K562 (cell line): Measurements from ENCODE around the gene TARS1. TPM values are rescaled to one million over a fixed set of nuclear protein-coding genes. Genes with fewer than 3 reads are reported as not detected.

Source experiments
- ATAC-seq: fragments of 200-7000 bp; cut with Tn5 transposase; 3 replicates; pipeline ENCODE4 v1.9.1; 2020; ENCODE audit warnings: moderate library complexity
- BruUV-seq: library from RNA; stranded (reverse); fragments of 400-500 nt; replicated peaks from 2 replicates; lab custom pipeline; 2021; lab: Mats Ljungman, UMichigan
- CTCF ChIA-PET: fragments of 300-600 bp; formaldehyde crosslinking; extraction: SDS; loops from one replicate; lab custom pipeline; 2021; ENCODE audit warnings: low intra/inter-chr PET ratio; lab: Yijun Ruan, JAX
- POLR2A ChIA-PET: fragments of 300-600, 350-650 bp; sonication (Branson Sonifier 250); formaldehyde crosslinking; extraction: SDS; loops from one replicate; lab custom pipeline; 2021; ENCODE audit warnings: antibody characterized with exemption, inconsistent platforms; lab: Yijun Ruan, JAX
- DNase-seq, 4 experiments: peaks; one replicate each; pipeline versions ENCODE4 v3.0.0 to v3.0.0-alpha.2; 2011 to 2018; ENCODE audit warnings: low spot score in 3 of 4, mixed read lengths in 3 of 4; ENCODE audit errors: extremely low read depth in 1 of 4
- FAIRE-seq: peaks from 2 replicates; lab custom pipeline; 2011; peaks lifted over from hg19 to GRCh38; lab: Jason Lieb, UNC
- H2AFZ ChIP-seq: 2 replicates; pipeline ENCODE4 v1.6.0; 2011; ENCODE audit warnings: low read depth, low read length, control low read depth, inconsistent platforms
- H3K27ac ChIP-seq: fragments of 200-600 bp; 3 replicates; pipeline ENCODE4 v1.8.0; 2011; ENCODE audit warnings: low read depth, mild to moderate bottlenecking, control low read depth, inconsistent platforms, low read length, moderate library complexity, mixed read lengths; ENCODE audit errors: extremely low read depth
- H3K27me3 ChIP-seq, 2 experiments: fragments of 300-600 bp in 1 of 2; 2 replicates in 1 of 2; 3 replicates in 1 of 2; pipeline versions ENCODE4 v1.6.0 to v1.8.0; 2011; ENCODE audit warnings: inconsistent platforms in 2 of 2, low read length in 2 of 2, mild to moderate bottlenecking in 1 of 2, mixed read lengths in 1 of 2, moderate library complexity in 1 of 2; ENCODE audit not compliant: control insufficient read depth in 2 of 2, insufficient read depth in 2 of 2
- H3K36me3 ChIP-seq: fragments of 300-600 bp; 3 replicates; pipeline ENCODE4 v1.8.0; 2011; ENCODE audit warnings: mild to moderate bottlenecking, low read length, inconsistent platforms; ENCODE audit not compliant: control insufficient read depth, insufficient read depth
- H3K4me1 ChIP-seq, 2 experiments: fragments of 200-600 bp in 1 of 2; replicated peaks in 1 of 2; 2 replicates in 1 of 2; 3 replicates in 1 of 2; pipeline versions ENCODE4 v1.5.1 to v1.8.0; 2011; ENCODE audit warnings: inconsistent platforms in 2 of 2, low read length in 2 of 2, mild to moderate bottlenecking in 1 of 2, mixed read lengths in 1 of 2, moderate library complexity in 1 of 2; ENCODE audit not compliant: control insufficient read depth in 2 of 2, insufficient read depth in 2 of 2
- H3K4me2 ChIP-seq: 2 replicates; pipeline ENCODE4 v1.6.1; 2011; ENCODE audit warnings: low read length, control low read depth, inconsistent platforms, mixed read lengths; ENCODE audit not compliant: insufficient read depth
- H3K4me3 ChIP-seq: fragments of 200-600 bp; sonication (generic), shearing (Covaris generic); 2 replicates; pipeline ENCODE4 v1.5.1; 2016; ENCODE audit warnings: control low read depth, inconsistent platforms
- H3K79me2 ChIP-seq: fragments of 200-600 bp; 3 replicates; pipeline ENCODE4 v1.8.0; 2011; ENCODE audit warnings: low read length, inconsistent platforms; ENCODE audit not compliant: control insufficient read depth, insufficient read depth
- H3K9ac ChIP-seq, 2 experiments: 2 replicates each; pipeline versions ENCODE4 v1.6.0 to v1.6.1; 2011; ENCODE audit warnings: low read depth in 2 of 2, low read length in 2 of 2, control low read depth in 1 of 2, inconsistent platforms in 1 of 2, mild to moderate bottlenecking in 1 of 2, mixed read lengths in 1 of 2; ENCODE audit not compliant: insufficient read depth in 1 of 2
- H3K9me1 ChIP-seq: one replicate; pipeline ENCODE4 v1.6.0; 2011; ENCODE audit warnings: inconsistent platforms, mild to moderate bottlenecking, low read length, moderate library complexity; ENCODE audit not compliant: control insufficient read depth, insufficient read depth
- H3K9me3 ChIP-seq: replicated peaks from 2 replicates; pipeline ENCODE4 v1.5.1; 2011; ENCODE audit warnings: low read depth, low read length, inconsistent platforms; ENCODE audit not compliant: control insufficient read depth, insufficient read depth
- H4K20me1 ChIP-seq: replicated peaks from 2 replicates; pipeline ENCODE4 v1.6.1; 2011; ENCODE audit warnings: low read length, inconsistent platforms, mixed read lengths; ENCODE audit not compliant: control insufficient read depth, insufficient read depth
- CBX3 ChIP-seq, 2 experiments: IDR thresholded peaks; 1 replicate in 1 of 2; 2 replicates in 1 of 2; pipeline ENCODE4 v1.6.1; 2012; ENCODE audit warnings: inconsistent platforms in 2 of 2, low read length in 2 of 2, borderline replicate concordance in 1 of 2, control low read depth in 1 of 2
- CTCFL ChIP-seq: IDR thresholded peaks from 2 replicates; pipeline ENCODE4 v1.6.1; 2011; ENCODE audit warnings: borderline replicate concordance, low read depth, mild to moderate bottlenecking, moderate library complexity, low read length; ENCODE audit not compliant: insufficient read depth, poor library complexity, severe bottlenecking
- ETS2 ChIP-seq: IDR thresholded peaks from 2 replicates; pipeline ENCODE4 v1.6.1; 2016; ENCODE audit warnings: borderline replicate concordance, missing genetic modification characterization, mild to moderate bottlenecking, moderate library complexity, missing compliant biosample characterization; ENCODE audit not compliant: poor library complexity, severe bottlenecking
- FOXA1 ChIP-seq: fragments of 450-650 bp; IDR thresholded peaks from 2 replicates; pipeline ENCODE4 v1.6.1; 2016; ENCODE audit warnings: mild to moderate bottlenecking, borderline replicate concordance
- HNRNPLL ChIP-seq: fragments of 200-400 bp; formaldehyde crosslinking; IDR thresholded peaks from 2 replicates; pipeline ENCODE4 v1.6.1; 2017; ENCODE audit warnings: low read length, low read depth, mild to moderate bottlenecking; ENCODE audit not compliant: poor library complexity, severe bottlenecking
- MEF2A ChIP-seq: IDR thresholded peaks from 2 replicates; pipeline ENCODE4 v1.6.1; 2011; ENCODE audit warnings: low read depth, mild to moderate bottlenecking, low read length, moderate library complexity; ENCODE audit not compliant: control insufficient read depth
- MTA1 ChIP-seq: fragments of 450-650 bp; IDR thresholded peaks from 2 replicates; pipeline ENCODE4 v1.6.1; 2017; ENCODE audit warnings: borderline replicate concordance
- PHF20 ChIP-seq: fragments of 450-650 bp; IDR thresholded peaks from 2 replicates; pipeline ENCODE4 v1.6.1; 2018; ENCODE audit not compliant: partially characterized antibody
- PKNOX1 ChIP-seq: fragments of 450-650 bp; IDR thresholded peaks from 2 replicates; pipeline ENCODE4 v1.6.1; 2016
- POLR3A ChIP-seq: IDR thresholded peaks from 2 replicates; pipeline ENCODE4 v1.6.1; 2011; ENCODE audit warnings: borderline replicate concordance, mild to moderate bottlenecking, moderate library complexity; ENCODE audit not compliant: insufficient read length, insufficient read depth; ENCODE audit errors: extremely low read depth
- RUNX1 ChIP-seq: sonication (generic); IDR thresholded peaks from 2 replicates; pipeline ENCODE4 v1.6.1; 2016; ENCODE audit warnings: antibody characterized with exemption, low read depth
- TEAD1 ChIP-seq, 2 experiments: fragments of 450-650 bp in 1 of 2; sonication (generic) in 1 of 2; formaldehyde crosslinking; IDR thresholded peaks; 2 replicates each; pipeline versions ENCODE4 v1.4.0 to v1.8.0; 2020 to 2022; ENCODE audit warnings: mild to moderate bottlenecking in 2 of 2, missing genetic modification reagents in 1 of 2
- ZNF696 ChIP-seq: fragments of 250-450 bp; sonication (Bioruptor Pico); conservative IDR thresholded peaks from 2 replicates; pipeline ENCODE4 v1.4.0; 2020; ENCODE audit warnings: mild to moderate bottlenecking, moderate library complexity
- ZNF717 ChIP-seq: fragments of 250-450 bp; sonication (Bioruptor Pico); IDR thresholded peaks from 2 replicates; pipeline ENCODE4 v1.5.0; 2021
- WGBS: fragments of 100-300 bp; shearing (Covaris generic); methylation state at CpG from one replicate; pipeline ENCODE4 v1.1.6; 2016; ENCODE audit warnings: low coverage, mixed read lengths; ENCODE audit not compliant: insufficient coverage; ENCODE audit errors: missing lambda C conversion rate; 5-methylcytosine and 5-hydroxymethylcytosine counted together
- in situ Hi-C: fragments of 300-500 bp; cut with MboI; formaldehyde crosslinking; loops from 4 replicates; pipeline ENCODE4 v1.15.0; 2018; ENCODE audit warnings: inconsistent platforms, mixed read lengths
- intact Hi-C: fragments of 100-400 bp; cut with micrococcal nuclease; formaldehyde crosslinking; loops from 2 replicates; pipeline ENCODE4 v1.14.2; 2022
- polyA plus RNA-seq, 8 experiments: library from polyadenylated mRNA; depleted of rRNA in 4 of 8; stranded (reverse) in 5 of 8; unstranded in 3 of 8; fragments of >200 nt; fragmentation: Nextera tagmentation in 2 of 8; fragmentation: Illumina TruSeq in 1 of 8; extraction: Ambion mirVana in 2 of 8; extraction: Trizol in 1 of 8; gene quantifications; 2 replicates each; pipeline versions ENCODE4 v1.2.1 to v1.2.3, GENCODE V29; 2011 to 2014; ENCODE audit warnings: inconsistent platforms in 1 of 8, missing spikeins in 1 of 8
- total RNA-seq, 7 experiments: library from RNA; depleted of rRNA in 6 of 7; stranded (reverse); fragments of >200 nt in 6 of 7; fragmentation: Illumina TruSeq in 2 of 7; extraction: Trizol in 2 of 7; gene quantifications; 2 replicates each; pipeline versions ENCODE4 v1.2.1 to v1.2.3, GENCODE V29; 2011 to 2021; ENCODE audit warnings: low replicate concordance in 1 of 7

The TARS1 gene
- total and polyA plus RNA-seq, 9 of the 15 experiments (the other 6 are each of a cell fraction or from before 2014, with no cell fraction given), result 263 to 518 (median 439) TPM

DNA sequence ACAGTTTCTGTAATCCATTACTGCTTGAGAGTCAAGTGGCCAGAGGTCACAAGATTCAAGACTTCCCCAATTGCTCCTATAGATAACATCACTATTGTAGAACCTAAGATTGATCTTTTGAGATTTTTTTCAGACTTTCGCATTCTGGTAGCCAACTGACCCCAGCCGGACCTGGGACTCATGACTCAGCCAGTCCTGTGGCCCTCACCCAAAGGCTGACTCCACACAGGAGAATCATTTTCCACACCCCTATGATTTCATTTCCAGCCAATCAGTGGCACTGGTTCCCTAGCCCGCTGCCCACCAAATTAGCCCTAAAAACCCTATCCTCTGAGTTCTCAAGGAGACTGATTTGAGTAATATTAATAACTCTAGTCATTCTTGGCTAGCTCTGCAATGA, 36.2 kb downstream of the TARS1 start:
- no peak overlapping the region for H3K9ac ChIP-seq
- WGBS, result 87% methylated on average over 3 of the region's 3 CpGs
- H3K27ac ChIP-seq, result no peak overlapping the region
- BruUV-seq, result no TSS peak
- H3K36me3 ChIP-seq, result peaks cover 58% of the 10 kb centered on the region
- no peak for FAIRE-seq
- TF ChIP-seq ZNF696 (CRISPR knock-in tag) (no peak), MTA1 (no peak), PKNOX1 (no peak), ZNF717 (CRISPR knock-in tag) (no peak), FOXA1 (no peak), MEF2A (no peak), PHF20 (no peak), CBX3 (IDR thresholded peaks at IDR 0.05; ENCODE audit: borderline replicate concordance in 1 of 2, low read length in 2 of 2) (no peak), RUNX1 (no peak), HNRNPLL (no peak), TEAD1 (CRISPR knock-in tag; IDR thresholded peaks at IDR 0.05) (no peak), ETS2 (tag) (no peak), POLR3A (no peak), CTCFL (no peak)
- intact Hi-C loops (no loop called here), in situ Hi-C loops (no loop called here)
- H4K20me1 ChIP-seq, result no peaks in the 10 kb centered on the region
- H3K4me1 ChIP-seq, result peaks cover 0 to 19% of the 10 kb centered on the region in 2 experiments; a peak in 2 of 5 replicates
- H3K79me2 ChIP-seq, result no peaks in the 10 kb centered on the region
- ChIA-PET CTCF (no interaction called here), POLR2A (interaction anchor here (2.3 kb wide), 1 partner anchor 11 kb away, joined by 10 read pairs; no protein-coding TSS in a partner anchor)
- no peak overlapping the region for H2AFZ ChIP-seq
- no peaks in the 10 kb centered on the region for H3K9me1 ChIP-seq
- H3K9me3 ChIP-seq, result peaks cover 6% of the 10 kb centered on the region
- H3K4me3 ChIP-seq, result no peak overlapping the region
- no peak for DNase-seq
- H3K4me2 ChIP-seq, result no peak overlapping the region
- no peaks in the 10 kb centered on the region for H3K27me3 ChIP-seq
- no peak for ATAC-seq
